NOMO-1 treated with dmso at 0.1 percent for 144 hours (cell line): ENCODE data around the gene VWA7.

Experiments
- DNase-seq: peaks from one replicate; lab custom pipeline; 2025; ENCODE audit not compliant: unreplicated experiment; lab: John Stamatoyannopoulos, UW

The VWA7 gene

GRCh38 chr6:31732029-31732428, 45.1 kb downstream of the VWA7 start:
- no peak for DNase-seq

GRCh38 chr6:31730631-31731086, 46.5 kb downstream of the VWA7 start:
- no peak for DNase-seq

GRCh38 chr6:31729979-31730630, 47.0 kb downstream of the VWA7 start:
- DNase-seq = peak; percentile 33

GRCh38 chr6:31729515-31729978, 47.6 kb downstream of the VWA7 start:
- DNase-seq = peak; percentile 64

- no peak for DNase-seq
Observed at GRCh38 chr6:31728767-31729514, 48.2 kb downstream of the VWA7 start, which contains the start of gene DDAH2. Gene DDAH2 (minus strand): TSS chr6:31729299. CDS start chr6:31729161, 138 bp downstream.

- DNase-seq = peak; percentile 69
Observed at GRCh38 chr6:31727717-31728671, 49.1 kb downstream of the VWA7 start.

- DNase-seq = no peak
Observed at GRCh38 chr6:31727034-31727716, 50.0 kb downstream of the VWA7 start.

- no peak for DNase-seq
Observed at GRCh38 chr6:31725502-31726350, 51.4 kb downstream of the VWA7 start.

- no peak for DNase-seq
Observed at GRCh38 chr6:31723980-31724691, 53.0 kb downstream of the VWA7 start.

GRCh38 chr6:31723245-31723979, 53.7 kb downstream of the VWA7 start, which contains the start of gene MPIG6B:
Gene MPIG6B (plus strand): TSS chr6:31723373. CDS start chr6:31723384, 11 bp downstream.
- no peak for DNase-seq

- no peak for DNase-seq
Observed at GRCh38 chr6:31722173-31722572, 55.0 kb downstream of the VWA7 start.

GRCh38 chr6:31721351-31722020, 55.6 kb downstream of the VWA7 start, which contains the start of gene LY6G6C:
Gene LY6G6C (minus strand): TSS chr6:31721746. CDS start chr6:31721679, 67 bp downstream.
- no peak for DNase-seq

- DNase-seq = no peak
Observed at GRCh38 chr6:31720196-31720770, 56.8 kb downstream of the VWA7 start.

GRCh38 chr6:31719001-31719400, 58.1 kb downstream of the VWA7 start:
- no peak for DNase-seq

GRCh38 chr6:31718265-31718664, 58.9 kb downstream of the VWA7 start:
- no peak for DNase-seq

- no peak for DNase-seq
Observed at GRCh38 chr6:31717499-31718222, 59.5 kb downstream of the VWA7 start.
